ENCODE results near the gene PLEKHA8. TPM values are rescaled to one million over a fixed set of nuclear protein-coding genes. Genes with fewer than 3 reads are reported as not detected.

PLEKHA8 gene
- total RNA-seq, 2 donors from 2014 or later: 12.1 to 12.9 TPM

DNA sequence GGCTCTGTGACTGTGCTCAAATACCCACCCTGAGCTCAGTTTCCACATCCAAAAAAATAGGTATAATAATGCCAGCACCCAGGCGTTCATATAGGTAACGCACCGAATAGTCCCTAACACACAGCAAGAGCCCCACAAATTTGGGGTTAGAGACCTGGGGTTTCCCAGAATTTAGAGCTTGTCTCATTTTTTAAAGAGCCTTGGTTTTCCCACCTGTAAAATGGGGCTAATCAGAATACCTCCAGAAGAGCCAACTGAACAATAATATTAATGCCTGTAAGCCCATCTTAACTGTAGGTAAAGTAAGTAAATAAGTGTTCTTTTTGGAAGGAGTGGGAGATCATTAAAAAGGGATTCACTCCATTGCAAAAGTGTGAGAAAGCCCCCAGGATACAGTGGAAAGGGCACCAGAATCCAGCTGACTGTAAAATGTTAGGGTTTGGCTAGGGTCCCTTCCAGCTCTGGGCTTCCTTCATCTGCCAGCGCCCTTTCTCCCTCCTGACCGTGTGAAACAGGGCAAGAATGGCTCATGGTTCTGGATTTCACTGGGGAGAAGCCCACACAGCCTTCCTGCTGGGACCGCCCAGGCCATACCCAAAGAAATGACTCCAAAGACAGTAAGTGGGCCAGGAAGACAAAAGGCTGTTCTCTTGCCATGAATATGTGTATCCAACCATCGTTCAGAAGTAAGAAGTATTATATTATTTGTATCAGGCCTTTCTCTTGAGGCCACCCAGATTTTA, 108.7 kb downstream of the PLEKHA8 start:
- no peaks in the 10 kb centered on the region for H3K9me3 Mint-ChIP-seq
- peaks cover 20% of the 10 kb centered on the region for H3K27me3 Mint-ChIP-seq (ENCODE audit: low read depth)
- H3K27ac Mint-ChIP-seq: no peak overlapping the region
- no peak for DNase-seq
- no peak for ATAC-seq (replicated peaks in 1 of 2)
- peak overlapping the region; percentile 16 to 90 for H3K4me3 Mint-ChIP-seq
- peaks cover 0 to 3% of the 10 kb centered on the region in 2 donors for H3K36me3 Mint-ChIP-seq (ENCODE audit: insufficient read depth in 2 of 2)
- peaks cover 6% of the 10 kb centered on the region for H3K4me1 Mint-ChIP-seq (ENCODE audit: low read depth)

- Mint-ChIP-seq H3K4me1 (ENCODE audit: low read depth) (no peaks in the 10 kb centered on the region), H3K27me3 (ENCODE audit: low read depth) (no peaks in the 10 kb centered on the region), H3K4me3 (no peak overlapping the region), H3K36me3 (ENCODE audit: insufficient read depth in 2 of 2) (peaks cover 0 to 3% of the 10 kb centered on the region in 2 donors), H3K9me3 (no peaks in the 10 kb centered on the region), H3K27ac (no peak overlapping the region)
- DNase-seq: no peak
- no peak for ATAC-seq (replicated peaks in 1 of 2)
These were observed 111.7 kb downstream of the PLEKHA8 start for GRCh38 chr7:30139836-30140384.

DNA sequence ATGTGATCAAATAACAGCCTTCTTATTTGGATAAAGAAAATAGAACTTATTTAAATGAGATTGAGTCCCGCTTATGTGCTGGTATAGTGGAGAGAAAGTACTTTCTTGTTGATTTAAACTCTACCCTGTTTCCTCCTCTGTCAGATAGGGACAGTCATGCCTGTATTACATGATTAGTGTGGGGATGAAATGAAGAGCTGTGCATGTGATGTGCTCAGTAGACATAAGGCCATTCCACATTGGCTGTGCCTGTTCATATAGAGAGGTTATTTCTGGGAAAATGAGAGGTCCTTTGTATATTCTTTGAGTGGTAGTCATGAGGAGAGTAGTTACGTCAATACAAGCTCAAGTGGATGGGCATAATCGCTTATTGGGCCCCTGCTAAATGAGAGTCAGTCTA, 112.2 kb downstream of the PLEKHA8 start:
- ATAC-seq (replicated peaks in 1 of 2) (no peak), DNase-seq (no peak)
- Mint-ChIP-seq H3K9me3 (no peaks in the 10 kb centered on the region), H3K4me3 (no peak overlapping the region), H3K4me1 (ENCODE audit: low read depth) (no peaks in the 10 kb centered on the region), H3K36me3 (ENCODE audit: insufficient read depth in 2 of 2) (peaks cover 0 to 3% of the 10 kb centered on the region in 2 donors), H3K27ac (no peak overlapping the region), H3K27me3 (ENCODE audit: low read depth) (no peaks in the 10 kb centered on the region)

DNA sequence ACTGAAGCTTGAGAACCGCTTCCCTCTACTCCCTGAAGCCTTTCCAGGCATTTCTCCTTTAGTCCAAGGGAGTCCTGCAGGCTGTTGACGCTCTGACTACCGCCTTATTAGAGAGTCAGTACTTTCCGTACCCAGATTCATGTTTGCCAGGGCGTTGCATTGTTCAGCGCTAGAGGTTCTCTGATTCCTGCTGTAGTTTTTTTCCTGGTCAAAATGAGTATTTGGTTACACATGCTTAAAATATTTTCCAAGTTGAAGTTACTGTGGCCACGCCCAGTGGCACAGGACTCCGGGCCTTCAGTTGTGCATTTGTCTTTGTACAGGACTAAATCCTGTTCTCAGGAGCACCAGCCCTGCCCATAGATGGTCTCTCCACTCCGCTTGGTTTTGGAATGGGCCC, 114.5 kb downstream of the PLEKHA8 start:
- H3K27me3 Mint-ChIP-seq (ENCODE audit: low read depth): no peaks in the 10 kb centered on the region
- ATAC-seq (replicated peaks in 1 of 2) (no peak), DNase-seq (no peak)
- no peak overlapping the region for H3K27ac Mint-ChIP-seq
- no peak overlapping the region for H3K4me3 Mint-ChIP-seq
- H3K9me3 Mint-ChIP-seq: no peaks in the 10 kb centered on the region
- no peaks in the 10 kb centered on the region for H3K36me3 Mint-ChIP-seq (ENCODE audit: insufficient read depth in 2 of 2)
- H3K4me1 Mint-ChIP-seq (ENCODE audit: low read depth): no peaks in the 10 kb centered on the region

DNA sequence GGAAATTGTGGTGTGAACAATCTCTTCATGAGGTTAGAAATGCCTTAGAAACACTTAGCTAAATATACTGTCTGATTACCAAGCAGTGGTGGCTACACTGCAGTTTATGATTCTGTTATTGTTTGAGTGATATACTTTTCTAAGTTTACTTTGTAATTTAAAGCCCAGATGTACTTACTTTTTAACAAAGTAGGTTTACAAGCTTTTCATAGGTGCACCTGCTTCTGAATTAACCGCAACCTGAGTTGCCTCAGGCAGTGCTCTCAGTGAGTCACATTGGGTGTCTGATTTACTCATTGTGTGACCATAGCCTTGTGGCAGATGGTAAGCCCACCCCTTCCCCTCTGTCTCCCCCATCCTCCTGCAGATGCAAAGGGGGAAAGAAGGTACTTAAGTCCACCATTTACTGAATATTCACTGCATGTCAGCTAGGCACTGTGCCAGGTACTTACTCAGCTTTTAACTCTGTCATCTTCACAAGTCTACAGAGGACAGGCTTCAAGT, 115.6 kb downstream of the PLEKHA8 start:
- Mint-ChIP-seq H3K9me3 (no peaks in the 10 kb centered on the region), H3K4me3 (no peak overlapping the region), H3K27ac (no peak overlapping the region), H3K36me3 (ENCODE audit: insufficient read depth in 2 of 2) (no peaks in the 10 kb centered on the region), H3K4me1 (ENCODE audit: low read depth) (no peaks in the 10 kb centered on the region), H3K27me3 (ENCODE audit: low read depth) (no peaks in the 10 kb centered on the region)
- DNase-seq: peak; percentile 23 to 54
- ATAC-seq (replicated peaks in 1 of 2): peak; percentile 86 to 90

GRCh38 chr7:30144657-30145306, 116.6 kb downstream of the PLEKHA8 start:
- no peak for ATAC-seq (replicated peaks in 1 of 2)
- no peak for DNase-seq
- no peaks in the 10 kb centered on the region for H3K36me3 Mint-ChIP-seq (ENCODE audit: insufficient read depth in 2 of 2)
- H3K4me1 Mint-ChIP-seq (ENCODE audit: low read depth): no peaks in the 10 kb centered on the region
- no peaks in the 10 kb centered on the region for H3K9me3 Mint-ChIP-seq
- no peaks in the 10 kb centered on the region for H3K27me3 Mint-ChIP-seq (ENCODE audit: low read depth)
- no peak overlapping the region for H3K4me3 Mint-ChIP-seq
- no peak overlapping the region for H3K27ac Mint-ChIP-seq

DNA sequence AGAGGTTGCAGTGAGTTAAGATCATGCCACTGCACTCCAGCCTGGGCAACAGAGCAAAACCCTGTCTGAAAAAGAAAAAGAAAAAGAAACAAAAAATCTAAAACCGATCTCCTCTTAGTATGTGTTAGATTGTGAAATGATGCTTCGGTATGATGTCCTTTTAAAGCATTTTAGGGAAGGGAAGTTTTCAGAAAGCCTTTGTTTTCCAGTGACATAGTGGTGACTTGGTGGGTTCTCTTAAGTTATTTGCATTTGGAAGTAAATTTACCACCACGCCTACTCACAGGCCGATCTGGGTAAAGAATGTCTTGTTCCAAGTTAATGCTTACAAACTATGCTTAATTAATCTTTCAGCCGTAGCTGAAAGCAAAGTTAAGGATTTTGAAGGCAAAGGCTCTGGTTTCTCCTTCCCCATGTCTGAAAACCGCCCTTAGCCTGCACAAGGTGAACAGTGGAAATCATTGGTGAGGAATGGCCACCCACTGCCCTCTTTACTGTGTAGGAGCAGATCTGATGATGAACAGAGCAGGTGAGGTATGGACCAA, 117.3 kb downstream of the PLEKHA8 start:
- no peak overlapping the region for H3K27ac Mint-ChIP-seq
- H3K4me1 Mint-ChIP-seq (ENCODE audit: low read depth): no peaks in the 10 kb centered on the region
- no peaks in the 10 kb centered on the region for H3K36me3 Mint-ChIP-seq (ENCODE audit: insufficient read depth in 2 of 2)
- DNase-seq (no peak), ATAC-seq (replicated peaks in 1 of 2) (no peak)
- no peaks in the 10 kb centered on the region for H3K27me3 Mint-ChIP-seq (ENCODE audit: low read depth)
- H3K9me3 Mint-ChIP-seq: no peaks in the 10 kb centered on the region
- H3K4me3 Mint-ChIP-seq: no peak overlapping the region

DNA sequence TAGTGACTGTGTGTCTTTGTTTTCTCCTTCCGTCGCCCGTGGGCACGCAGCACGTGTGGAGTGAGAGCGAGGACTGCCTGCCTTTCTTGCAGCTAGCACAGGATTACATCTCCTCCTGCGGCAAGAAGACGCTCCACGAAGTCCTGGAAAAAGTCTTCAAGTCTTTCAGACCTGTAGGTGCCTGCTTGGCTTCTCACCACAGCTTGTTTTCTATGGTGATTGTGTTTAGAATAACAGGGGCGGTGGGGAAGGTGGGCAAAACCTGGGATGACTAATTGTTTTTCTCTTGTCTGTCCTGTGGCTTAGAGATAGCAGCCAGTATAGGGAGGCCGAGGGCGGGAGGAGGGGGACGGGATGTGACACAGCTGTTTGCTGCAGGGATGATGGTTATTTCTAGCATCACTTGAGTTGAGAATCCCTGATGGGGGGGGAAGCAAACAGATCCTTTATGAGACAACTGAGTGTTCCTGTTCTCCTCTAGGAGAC, 118.0 kb downstream of the PLEKHA8 start:
- H3K9me3 Mint-ChIP-seq: no peaks in the 10 kb centered on the region
- DNase-seq: peak in 1 of 2 donors; percentile 43
- H3K4me1 Mint-ChIP-seq (ENCODE audit: low read depth): no peaks in the 10 kb centered on the region
- ATAC-seq (replicated peaks in 1 of 2): peak; percentile 27 to 42
- no peaks in the 10 kb centered on the region for H3K27me3 Mint-ChIP-seq (ENCODE audit: low read depth)
- H3K27ac Mint-ChIP-seq: no peak overlapping the region
- H3K4me3 Mint-ChIP-seq: no peak overlapping the region
- no peaks in the 10 kb centered on the region for H3K36me3 Mint-ChIP-seq (ENCODE audit: insufficient read depth in 2 of 2)

DNA sequence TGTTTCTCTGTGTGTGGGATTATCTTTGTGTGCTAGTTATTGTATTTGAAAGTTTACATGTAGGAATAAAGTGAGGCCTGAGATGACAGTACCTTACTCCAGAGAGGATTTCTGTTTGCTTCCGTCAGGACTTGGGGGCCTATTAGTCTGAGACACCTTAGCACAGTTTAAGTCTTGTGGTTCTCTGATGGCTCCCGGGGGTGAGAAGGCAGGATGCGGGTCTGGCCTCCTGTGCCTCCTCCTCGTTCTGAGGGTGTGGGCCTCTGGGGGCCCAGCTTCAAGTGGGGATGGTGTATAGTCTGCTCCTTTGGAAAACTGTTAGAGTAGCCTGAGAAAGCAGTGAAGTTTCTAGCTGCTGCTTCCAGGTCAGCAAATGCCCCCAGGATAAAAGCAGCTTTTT, 119.0 kb downstream of the PLEKHA8 start:
- Mint-ChIP-seq H3K4me3 (no peak overlapping the region), H3K27ac (no peak overlapping the region), H3K27me3 (ENCODE audit: low read depth) (no peaks in the 10 kb centered on the region), H3K9me3 (no peaks in the 10 kb centered on the region), H3K36me3 (ENCODE audit: insufficient read depth in 2 of 2) (no peaks in the 10 kb centered on the region), H3K4me1 (ENCODE audit: low read depth) (no peaks in the 10 kb centered on the region)
- ATAC-seq (replicated peaks in 1 of 2): no peak
- no peak for DNase-seq

DNA sequence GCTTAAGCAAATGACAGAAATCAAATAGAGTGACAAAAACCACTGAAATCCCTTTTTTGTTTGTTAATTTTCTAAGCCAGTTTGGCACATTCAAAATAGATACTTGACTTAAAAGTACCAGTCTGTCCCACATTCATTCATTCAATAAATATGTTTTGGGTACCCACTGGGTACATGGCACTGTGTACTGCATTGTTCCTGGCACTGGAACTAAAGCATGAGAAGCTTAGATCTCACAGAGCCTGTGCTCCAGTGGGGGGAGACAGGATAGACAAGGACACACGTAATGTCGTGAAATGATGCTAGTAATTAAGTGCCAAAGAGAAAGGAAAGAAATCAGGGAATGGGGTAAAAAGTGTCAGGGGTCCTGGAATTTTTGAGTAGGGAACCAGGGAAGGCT, 119.6 kb downstream of the PLEKHA8 start:
- H3K4me1 Mint-ChIP-seq (ENCODE audit: low read depth): no peaks in the 10 kb centered on the region
- no peak for ATAC-seq (replicated peaks in 1 of 2)
- H3K27me3 Mint-ChIP-seq (ENCODE audit: low read depth): no peaks in the 10 kb centered on the region
- DNase-seq: no peak
- H3K36me3 Mint-ChIP-seq (ENCODE audit: insufficient read depth in 2 of 2): no peaks in the 10 kb centered on the region
- H3K27ac Mint-ChIP-seq: no peak overlapping the region
- no peaks in the 10 kb centered on the region for H3K9me3 Mint-ChIP-seq
- no peak overlapping the region for H3K4me3 Mint-ChIP-seq

- Mint-ChIP-seq H3K4me3 (peak overlapping the region in 1 of 2 donors; percentile 29), H3K4me1 (ENCODE audit: low read depth) (no peaks in the 10 kb centered on the region), H3K36me3 (ENCODE audit: insufficient read depth in 2 of 2) (no peaks in the 10 kb centered on the region), H3K27me3 (ENCODE audit: low read depth) (no peaks in the 10 kb centered on the region), H3K27ac (no peak overlapping the region), H3K9me3 (no peaks in the 10 kb centered on the region)
- no peak for ATAC-seq (replicated peaks in 1 of 2)
- DNase-seq: no peak
These were observed 120.2 kb downstream of the PLEKHA8 start for GRCh38 chr7:30148426-30148825.

DNA sequence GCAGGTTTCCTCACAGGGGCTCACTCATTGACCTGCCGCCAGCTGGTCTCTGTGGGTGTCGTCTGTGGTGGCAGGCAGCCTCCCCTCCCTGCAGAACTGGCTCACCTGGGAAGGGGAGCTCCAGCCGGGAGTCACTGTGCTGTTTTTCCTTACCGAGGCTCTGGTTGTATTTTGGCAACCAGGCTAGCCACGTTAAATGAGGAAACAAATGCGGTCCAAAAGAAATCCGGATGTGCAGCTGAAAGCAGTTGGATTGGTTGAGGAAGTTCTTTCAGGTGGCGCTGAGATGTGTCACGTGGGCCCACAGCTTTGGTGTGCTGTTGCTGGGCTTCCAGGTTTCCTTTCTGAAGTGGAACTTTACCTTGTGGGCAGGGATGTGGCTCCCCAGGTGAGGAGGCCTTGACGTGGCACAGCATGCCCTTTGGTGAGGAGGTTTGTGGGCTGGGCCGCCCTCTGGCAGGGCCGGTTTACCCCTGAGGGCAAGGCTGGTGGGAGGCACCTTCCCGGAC, 120.8 kb downstream of the PLEKHA8 start:
- no peaks in the 10 kb centered on the region for H3K9me3 Mint-ChIP-seq
- H3K4me3 Mint-ChIP-seq: peak overlapping the region in 1 of 2 donors; percentile 29
- peak; percentile 15 to 35 for DNase-seq
- H3K27ac Mint-ChIP-seq: no peak overlapping the region
- no peaks in the 10 kb centered on the region for H3K27me3 Mint-ChIP-seq (ENCODE audit: low read depth)
- ATAC-seq (replicated peaks in 1 of 2): peak; percentile 61 to 64
- no peaks in the 10 kb centered on the region for H3K36me3 Mint-ChIP-seq (ENCODE audit: insufficient read depth in 2 of 2)
- no peaks in the 10 kb centered on the region for H3K4me1 Mint-ChIP-seq (ENCODE audit: low read depth)

Measured in activated T-cell treated with anti-CD3 and anti-CD28 coated beads, Interleukin-2, amount 50 U/mL, for 72 hours (primary cell).